ENCODE measurements around the gene EDIL3.
"Not testable (repeated sequence)": the region's sequence is repeated elsewhere in the genome, so short reads cannot be mapped to it uniquely, and the experiment has no call there.

Gene EDIL3

DNA sequence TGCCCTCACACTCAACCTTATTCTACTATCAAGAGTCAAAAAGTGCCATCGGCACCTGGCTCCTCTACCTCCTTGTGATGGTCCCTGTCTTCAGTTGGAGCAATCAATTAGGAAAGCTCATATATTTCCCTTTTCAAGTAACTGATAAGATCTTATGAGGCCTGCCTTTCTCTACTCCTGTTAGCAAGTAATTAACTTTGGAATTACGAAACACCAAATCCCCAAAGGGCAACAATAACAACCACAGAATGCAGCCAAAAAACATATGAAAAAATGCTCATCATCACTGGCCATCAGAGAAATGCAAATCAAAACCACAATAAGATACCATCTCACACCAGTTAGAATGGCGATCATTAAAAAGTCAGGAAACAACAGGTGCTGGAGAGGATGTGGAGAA lies 366.2 kb downstream of the EDIL3 start:
- not testable (repeated sequence) for ATAC-seq; DNase-seq; H3K4me1 Mint-ChIP-seq; H3K27ac Mint-ChIP-seq; H3K9me3 Mint-ChIP-seq; H3K4me3 Mint-ChIP-seq; H3K27me3 Mint-ChIP-seq; H3K36me3 Mint-ChIP-seq (ENCODE audit: low read depth)

DNA sequence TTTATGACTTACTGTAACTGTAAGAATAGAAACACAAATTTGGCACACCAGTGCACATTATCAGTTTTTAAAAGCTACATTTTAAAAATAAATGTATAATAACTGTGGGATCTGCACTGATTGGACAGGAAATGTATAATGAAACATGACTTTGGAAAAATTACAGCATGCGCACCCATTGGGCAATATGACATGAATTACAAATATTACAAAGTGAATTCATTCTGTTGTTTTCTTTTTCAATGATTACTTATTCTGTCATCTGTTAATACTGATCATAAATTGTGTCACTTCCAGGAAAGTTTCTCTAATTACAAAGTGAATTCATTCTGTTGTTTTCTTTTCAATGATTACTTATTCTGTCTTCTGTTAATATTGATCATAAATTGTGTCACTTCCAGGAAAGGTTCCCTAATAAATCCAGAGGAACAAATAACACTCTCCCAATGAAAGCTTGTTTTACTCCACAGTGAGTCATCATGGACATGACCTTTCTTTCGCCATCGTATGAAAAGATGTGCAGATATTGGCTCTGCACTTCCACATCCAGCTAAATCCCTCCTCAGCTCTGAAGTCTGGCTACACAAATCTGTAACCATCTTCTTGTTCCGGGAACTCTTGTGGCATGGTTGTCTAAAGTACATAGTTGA lies 367.0 kb downstream of the EDIL3 start:
- no peaks in the 10 kb centered on the region for H3K9me3 Mint-ChIP-seq
- no peaks in the 10 kb centered on the region for H3K27me3 Mint-ChIP-seq
- no peak for ATAC-seq
- no peak overlapping the region for H3K4me3 Mint-ChIP-seq
- no peak overlapping the region for H3K27ac Mint-ChIP-seq
- no peaks in the 10 kb centered on the region for H3K36me3 Mint-ChIP-seq (ENCODE audit: low read depth)
- H3K4me1 Mint-ChIP-seq, result no peaks in the 10 kb centered on the region
- DNase-seq, result no peak

DNA sequence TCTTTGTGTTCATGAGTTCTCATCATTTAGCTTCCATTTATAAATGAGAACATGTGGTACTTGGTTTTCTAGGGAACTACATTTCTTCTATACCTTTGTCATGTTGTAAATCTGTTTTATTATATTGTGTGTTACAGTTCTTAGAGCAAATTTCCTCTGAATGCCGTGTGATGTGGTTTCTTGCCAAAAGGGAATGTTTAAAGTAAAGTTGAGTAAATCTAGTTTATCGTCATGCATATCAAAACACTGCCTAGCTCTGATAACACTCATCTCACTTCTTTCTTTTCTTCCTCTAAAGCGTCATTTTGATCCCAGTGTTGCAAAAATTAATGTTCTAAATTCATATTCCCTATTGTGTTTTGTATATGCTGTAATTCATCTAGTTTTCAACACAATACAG lies 368.6 kb downstream of the EDIL3 start:
- no peaks in the 10 kb centered on the region for H3K36me3 Mint-ChIP-seq (ENCODE audit: low read depth)
- H3K9me3 Mint-ChIP-seq, result no peaks in the 10 kb centered on the region
- H3K4me1 Mint-ChIP-seq, result no peaks in the 10 kb centered on the region
- H3K27me3 Mint-ChIP-seq, result no peaks in the 10 kb centered on the region
- H3K27ac Mint-ChIP-seq, result no peak overlapping the region
- DNase-seq (no peak), ATAC-seq (no peak)
- H3K4me3 Mint-ChIP-seq, result no peak overlapping the region

DNA sequence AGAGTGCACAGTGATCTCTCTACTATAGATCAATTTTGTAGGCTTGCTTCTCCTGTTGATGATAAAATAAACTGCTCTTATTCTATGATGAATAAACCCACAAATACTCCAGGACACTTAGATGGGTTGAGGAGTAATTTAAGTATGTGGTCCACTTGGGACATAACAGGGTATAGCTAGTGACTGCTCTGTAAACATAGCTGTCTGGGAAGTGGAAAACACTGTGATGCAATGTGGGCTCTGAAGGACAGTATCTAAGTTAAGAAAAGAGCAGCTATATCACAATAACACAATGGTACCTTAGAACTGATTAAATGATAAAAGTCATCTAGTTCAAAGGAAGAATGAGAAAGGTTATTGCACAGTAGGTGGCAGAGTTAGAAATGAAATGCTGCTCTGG lies 369.7 kb downstream of the EDIL3 start:
- ATAC-seq (no peak), DNase-seq (no peak)
- H3K27ac Mint-ChIP-seq, result no peak overlapping the region
- no peaks in the 10 kb centered on the region for H3K36me3 Mint-ChIP-seq (ENCODE audit: low read depth)
- no peaks in the 10 kb centered on the region for H3K4me1 Mint-ChIP-seq
- no peak overlapping the region for H3K4me3 Mint-ChIP-seq
- H3K9me3 Mint-ChIP-seq, result no peaks in the 10 kb centered on the region
- no peaks in the 10 kb centered on the region for H3K27me3 Mint-ChIP-seq

DNA sequence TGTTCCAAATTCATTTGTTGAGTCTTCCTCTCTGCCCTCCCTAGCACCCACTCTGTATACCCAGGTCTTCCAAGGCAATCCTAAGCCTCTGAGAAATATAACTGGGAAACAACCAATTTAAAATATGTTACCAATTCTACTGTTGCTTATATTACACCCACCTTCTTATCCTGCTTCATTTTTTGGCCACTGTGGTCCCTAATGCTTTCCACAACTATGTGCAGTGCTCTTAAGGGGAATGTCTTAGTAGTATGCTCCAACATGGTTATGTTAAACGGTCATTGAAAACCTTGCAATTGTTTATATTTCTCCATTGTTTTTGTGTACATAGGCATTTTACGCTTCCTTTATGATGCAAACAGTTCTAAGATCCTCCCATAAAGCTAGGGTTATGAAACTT lies 390.9 kb downstream of the EDIL3 start:
- H3K9me3 Mint-ChIP-seq, result peaks cover 5% of the 10 kb centered on the region
- ATAC-seq (no peak), DNase-seq (no peak)

DNA sequence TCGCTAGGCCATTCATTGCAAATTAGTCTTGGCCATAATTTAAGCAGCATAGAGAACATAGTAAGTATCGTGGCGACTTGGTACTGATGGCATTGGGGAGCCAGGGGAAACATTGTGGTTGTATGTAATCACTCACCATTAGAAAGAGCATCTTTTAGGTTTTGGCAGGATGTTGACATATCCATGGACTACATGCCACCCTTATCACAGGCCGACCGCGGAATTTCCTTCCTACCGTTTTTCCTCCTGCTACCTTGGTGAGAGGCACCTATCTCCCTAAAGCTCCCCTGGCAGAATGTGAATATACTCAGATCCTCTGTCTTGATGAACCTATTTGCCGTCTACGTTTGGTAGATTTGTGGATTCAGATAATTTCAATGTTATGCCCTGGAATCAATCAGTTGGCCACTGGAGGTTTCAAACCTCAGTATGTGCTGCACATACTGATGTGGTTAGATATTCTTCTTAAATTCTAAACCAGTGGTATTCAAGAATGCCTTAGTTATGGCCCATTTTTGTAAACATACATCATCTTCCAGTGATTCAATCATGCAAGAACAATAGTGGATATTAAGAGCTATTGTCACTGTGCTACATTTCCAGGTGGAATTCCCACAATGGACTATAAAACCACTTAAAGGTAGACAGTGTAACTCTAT lies 393.0 kb downstream of the EDIL3 start:
- Mint-ChIP-seq H3K27me3 (no peaks in the 10 kb centered on the region), H3K4me3 (no peak overlapping the region), H3K9me3 (peaks cover 5% of the 10 kb centered on the region), H3K36me3 (ENCODE audit: low read depth) (no peaks in the 10 kb centered on the region), H3K27ac (no peak overlapping the region), H3K4me1 (no peaks in the 10 kb centered on the region)
- ATAC-seq, result no peak
- no peak for DNase-seq

More for the DNA sequence above, 390.9 kb downstream of the EDIL3 start:
- Mint-ChIP-seq H3K27me3 (no peaks in the 10 kb centered on the region), H3K4me3 (no peak overlapping the region), H3K27ac (no peak overlapping the region), H3K36me3 (ENCODE audit: low read depth) (no peaks in the 10 kb centered on the region), H3K4me1 (no peaks in the 10 kb centered on the region)

DNA sequence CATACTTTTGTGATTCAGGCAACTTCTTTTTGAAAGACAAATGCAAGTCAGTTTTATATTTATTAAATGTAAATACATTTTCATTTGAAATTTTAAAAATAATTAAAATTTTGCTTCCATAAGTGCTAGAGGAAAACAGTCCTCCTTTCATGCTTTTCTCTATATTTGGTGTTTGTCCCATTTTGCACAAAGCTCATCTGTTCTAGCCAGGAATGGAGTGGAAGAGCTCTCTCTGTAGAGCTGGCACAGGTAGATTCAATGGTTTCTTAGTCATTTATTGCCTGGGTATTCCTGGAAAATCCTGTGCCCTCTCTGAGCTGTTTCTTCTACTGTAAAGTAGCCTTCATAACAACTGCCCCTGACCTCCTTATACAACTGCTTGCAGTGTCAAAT lies 396.4 kb downstream of the EDIL3 start:
- Mint-ChIP-seq H3K27me3 (no peaks in the 10 kb centered on the region), H3K9me3 (peaks cover 5% of the 10 kb centered on the region), H3K4me1 (no peaks in the 10 kb centered on the region), H3K4me3 (no peak overlapping the region), H3K36me3 (ENCODE audit: low read depth) (no peaks in the 10 kb centered on the region), H3K27ac (no peak overlapping the region)
- ATAC-seq, result no peak
- DNase-seq, result no peak

DNA sequence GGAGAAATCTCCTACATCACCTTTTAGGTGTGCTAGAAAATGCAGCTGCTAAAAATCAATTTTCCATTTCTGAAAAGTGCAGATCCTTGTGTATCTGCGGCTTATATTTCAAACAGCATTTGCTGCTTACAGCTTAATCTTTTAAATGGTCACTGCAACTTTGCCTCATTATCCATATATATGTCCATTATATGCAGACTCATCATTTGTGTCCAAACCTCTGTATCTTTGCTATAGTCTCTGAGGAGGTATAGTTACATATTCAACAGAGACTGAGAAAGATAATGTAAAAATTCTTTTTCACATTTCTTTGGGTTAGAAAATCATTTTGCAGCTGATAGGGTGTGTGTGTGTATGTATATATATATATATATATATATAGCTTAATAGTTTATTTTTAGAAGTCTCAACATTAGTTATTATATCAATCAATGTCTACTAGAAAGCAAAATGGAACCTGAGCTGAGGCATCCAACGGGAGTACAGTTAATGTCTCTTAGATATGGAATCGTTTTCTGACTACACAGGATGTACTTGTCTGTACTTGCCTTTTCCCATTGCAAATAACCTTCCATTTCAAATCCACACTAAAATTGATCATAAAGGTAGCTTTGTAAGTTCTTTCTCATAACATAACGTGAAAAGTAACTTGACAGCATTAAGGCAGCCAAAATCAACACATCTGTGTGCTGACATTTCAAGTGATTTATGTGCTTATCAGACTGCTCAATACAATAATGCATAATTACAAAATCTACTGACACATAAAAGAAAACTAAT lies 397.0 kb downstream of the EDIL3 start:
- Mint-ChIP-seq H3K27ac (no peak overlapping the region), H3K27me3 (no peaks in the 10 kb centered on the region), H3K36me3 (ENCODE audit: low read depth) (no peaks in the 10 kb centered on the region), H3K4me3 (no peak overlapping the region), H3K4me1 (no peaks in the 10 kb centered on the region), H3K9me3 (peaks cover 5% of the 10 kb centered on the region)
- ATAC-seq (no peak), DNase-seq (no peak)

DNA sequence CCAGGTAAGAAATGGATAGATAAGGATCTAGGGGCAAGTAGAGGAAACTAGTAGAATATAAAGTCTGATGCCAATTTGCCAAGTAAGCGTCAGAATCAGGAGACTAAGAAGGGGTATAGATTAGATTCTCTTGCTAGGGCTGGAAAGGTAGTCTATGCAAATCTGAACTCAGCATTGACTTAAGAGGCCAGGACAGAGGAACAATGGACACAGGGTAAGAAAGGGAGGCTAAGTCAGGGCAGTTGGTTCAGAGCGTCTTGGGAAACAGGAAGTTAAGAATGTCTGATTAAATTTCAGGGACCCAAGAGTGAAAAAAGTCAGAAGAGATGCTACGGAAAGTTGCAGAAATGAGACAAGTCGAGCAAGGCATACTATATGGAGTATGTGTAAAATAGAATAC lies 400.8 kb downstream of the EDIL3 start:
- Mint-ChIP-seq H3K27ac (no peak overlapping the region), H3K36me3 (ENCODE audit: low read depth) (no peaks in the 10 kb centered on the region), H3K4me1 (no peaks in the 10 kb centered on the region), H3K9me3 (no peaks in the 10 kb centered on the region), H3K27me3 (no peaks in the 10 kb centered on the region), H3K4me3 (no peak overlapping the region)
- no peak for ATAC-seq
- DNase-seq, result no peak

DNA sequence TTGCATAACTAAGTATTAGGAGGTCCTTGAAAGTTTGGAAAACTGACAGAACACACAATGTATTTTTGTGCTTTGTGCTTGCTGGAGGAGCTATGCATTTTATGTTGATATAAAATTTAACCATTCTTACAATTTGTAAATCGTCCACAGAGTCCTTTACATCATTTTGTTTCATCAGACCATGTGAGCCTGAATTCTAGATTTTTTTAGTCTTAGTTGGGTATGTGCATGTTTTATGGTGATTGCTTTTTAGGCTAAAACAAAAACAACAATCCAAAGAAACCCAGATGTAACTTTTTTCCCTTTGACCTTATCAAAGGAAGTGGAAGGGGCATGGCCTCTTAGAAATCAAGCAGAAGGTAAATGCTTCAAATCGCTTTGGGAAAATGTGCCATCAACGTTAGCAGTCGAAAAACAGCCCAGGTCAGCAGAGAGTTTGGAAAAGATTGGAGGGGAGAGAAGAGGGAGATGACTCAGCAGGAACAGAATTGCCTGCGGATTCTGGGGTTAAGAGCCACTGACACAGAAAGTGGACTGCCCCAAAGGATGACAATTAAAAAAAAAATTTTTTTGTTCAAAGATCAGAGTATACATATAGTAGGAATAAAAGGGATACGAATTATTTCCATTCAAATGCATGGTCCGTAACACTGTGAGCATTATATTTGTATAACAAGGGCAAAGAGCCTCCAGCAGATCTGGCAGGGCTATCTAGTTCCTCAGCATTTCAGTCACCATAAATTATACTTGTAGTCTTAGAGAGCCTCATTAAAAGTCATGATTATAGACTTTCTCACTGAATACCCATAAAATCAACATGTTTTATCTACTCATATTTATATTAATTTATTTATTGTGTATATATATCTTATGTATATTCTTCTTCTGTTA lies 410.5 kb downstream of the EDIL3 start:
- no peak overlapping the region for H3K27ac Mint-ChIP-seq
- H3K4me1 Mint-ChIP-seq, result no peaks in the 10 kb centered on the region
- no peaks in the 10 kb centered on the region for H3K27me3 Mint-ChIP-seq
- H3K4me3 Mint-ChIP-seq, result no peak overlapping the region
- DNase-seq (no peak), ATAC-seq (no peak)
- H3K36me3 Mint-ChIP-seq (ENCODE audit: low read depth), result no peaks in the 10 kb centered on the region
- no peaks in the 10 kb centered on the region for H3K9me3 Mint-ChIP-seq

DNA sequence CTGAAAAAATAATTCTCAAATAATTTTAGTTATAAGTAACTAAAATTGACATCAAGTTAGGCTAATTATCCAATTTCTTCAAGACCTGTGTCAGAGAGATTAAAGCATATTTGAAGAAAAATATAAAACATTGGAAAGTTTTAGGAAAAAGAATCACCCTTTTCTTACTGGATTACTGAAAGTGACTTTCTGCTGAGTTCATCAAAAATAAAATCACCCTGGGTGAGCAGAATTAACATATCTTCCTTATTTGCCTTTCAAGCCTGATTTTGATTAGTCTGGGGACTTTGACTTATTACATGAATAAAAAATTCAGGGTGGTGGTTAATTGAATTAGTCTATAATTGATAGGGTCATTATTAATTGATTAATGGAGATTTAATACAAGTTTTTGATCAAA lies 411.8 kb downstream of the EDIL3 start:
- H3K9me3 Mint-ChIP-seq, result no peaks in the 10 kb centered on the region
- DNase-seq (no peak), ATAC-seq (no peak)
- no peak overlapping the region for H3K4me3 Mint-ChIP-seq
- H3K36me3 Mint-ChIP-seq (ENCODE audit: low read depth), result no peaks in the 10 kb centered on the region
- no peak overlapping the region for H3K27ac Mint-ChIP-seq
- no peaks in the 10 kb centered on the region for H3K27me3 Mint-ChIP-seq
- H3K4me1 Mint-ChIP-seq, result no peaks in the 10 kb centered on the region

DNA sequence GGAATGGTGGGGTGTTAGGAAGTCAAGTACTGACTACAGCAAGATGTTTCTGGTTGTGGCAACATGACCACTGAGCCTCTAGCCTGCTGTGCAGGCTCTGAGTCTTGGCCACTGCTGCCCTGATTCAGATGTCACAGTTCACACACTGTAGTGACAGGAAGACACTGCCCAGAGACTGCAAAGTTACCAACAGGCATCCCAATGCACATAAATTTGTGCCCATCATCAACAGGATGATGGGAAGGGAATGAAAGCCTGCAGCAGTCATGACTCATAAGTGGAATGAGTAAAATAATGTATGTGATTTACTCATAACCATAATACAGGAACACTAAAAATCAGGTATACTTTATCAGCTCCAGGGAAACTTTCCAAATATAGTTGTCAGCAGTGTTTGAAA lies 412.4 kb downstream of the EDIL3 start:
- Mint-ChIP-seq H3K4me1 (no peaks in the 10 kb centered on the region), H3K9me3 (no peaks in the 10 kb centered on the region), H3K27me3 (no peaks in the 10 kb centered on the region), H3K36me3 (ENCODE audit: low read depth) (no peaks in the 10 kb centered on the region), H3K4me3 (no peak overlapping the region), H3K27ac (no peak overlapping the region)
- ATAC-seq, result no peak
- no peak for DNase-seq

DNA sequence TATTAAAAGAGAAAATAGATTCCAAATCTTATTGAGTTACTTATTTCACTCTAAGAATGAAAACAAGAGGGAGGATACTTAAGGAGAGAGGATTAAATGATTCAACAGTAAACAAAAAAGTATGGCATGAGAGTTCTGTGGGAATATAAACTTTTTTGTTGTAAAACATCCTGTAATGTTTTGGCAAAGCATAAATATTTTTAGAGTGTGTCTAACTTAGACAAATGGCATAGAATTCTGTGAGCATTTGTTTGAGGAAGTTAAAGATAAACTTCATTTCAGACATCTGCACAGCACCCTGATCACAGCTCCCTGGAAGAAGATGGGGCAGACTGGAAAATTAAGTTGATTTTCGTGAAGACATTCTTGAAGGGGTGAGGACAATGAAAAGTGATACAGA lies 417.3 kb downstream of the EDIL3 start:
- no peak overlapping the region for H3K27ac Mint-ChIP-seq
- no peak overlapping the region for H3K4me3 Mint-ChIP-seq
- ATAC-seq, result no peak
- peaks cover 5% of the 10 kb centered on the region for H3K9me3 Mint-ChIP-seq
- H3K27me3 Mint-ChIP-seq, result no peaks in the 10 kb centered on the region
- no peaks in the 10 kb centered on the region for H3K4me1 Mint-ChIP-seq
- DNase-seq, result no peak
- no peaks in the 10 kb centered on the region for H3K36me3 Mint-ChIP-seq (ENCODE audit: low read depth)

DNA sequence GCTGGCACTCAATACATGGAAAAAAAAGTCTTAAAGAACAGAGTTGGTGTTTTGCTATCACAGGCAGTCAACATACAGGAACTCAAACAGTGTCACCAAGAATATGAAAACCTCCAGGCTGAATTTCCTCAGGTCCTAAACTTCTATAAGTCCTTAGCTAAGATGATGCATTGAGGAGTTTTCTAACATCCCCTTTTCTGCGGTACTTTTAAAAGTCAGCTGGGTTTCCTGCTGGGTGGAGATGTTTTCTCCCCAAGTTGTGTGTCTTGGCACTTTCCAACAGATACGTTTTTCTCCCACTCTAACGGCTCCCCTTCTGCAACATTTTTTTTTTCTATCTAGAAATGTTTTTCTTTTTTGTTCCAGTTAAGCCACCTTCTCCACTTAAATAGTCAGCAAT lies 419.2 kb downstream of the EDIL3 start:
- H3K27ac Mint-ChIP-seq, result no peak overlapping the region
- DNase-seq, result no peak
- ATAC-seq, result no peak
- H3K4me3 Mint-ChIP-seq, result no peak overlapping the region
- H3K4me1 Mint-ChIP-seq, result no peaks in the 10 kb centered on the region
- no peaks in the 10 kb centered on the region for H3K27me3 Mint-ChIP-seq
- peaks cover 5% of the 10 kb centered on the region for H3K9me3 Mint-ChIP-seq
- H3K36me3 Mint-ChIP-seq (ENCODE audit: low read depth), result no peaks in the 10 kb centered on the region

All from activated naive CD8-positive, alpha-beta T cell treated with anti-CD3 and anti-CD28 coated beads, Interleukin-2, amount 50 U/mL, for 24 hours (primary cell).